Tibial nerve (tissue), 4 donors: ENCODE measurements around the gene NELFB. TPM values are rescaled to one million over a fixed set of nuclear protein-coding genes. Genes with fewer than 3 reads are reported as not detected.

ENCODE experiments used
- DNase-seq, 2 donors: peaks; one replicate each; pipeline ENCODE4 v3.0.0-alpha.2; 2019; ENCODE audit warnings: low spot score in 2 of 2
- H3K27ac ChIP-seq, 4 donors: fragments of 200-600 bp; sonication (generic) in 3 of 4; one replicate each; pipeline ENCODE4 v1.5.1; 2017 to 2019; ENCODE audit warnings: mild to moderate bottlenecking in 1 of 4
- H3K27me3 ChIP-seq, 2 donors: fragments of 200-600 bp; sonication (generic) in 1 of 2; one replicate each; pipeline versions ENCODE4 v1.5.1 to v1.6.0; 2017 to 2019
- H3K36me3 ChIP-seq, 3 donors: fragments of 200-600 bp; sonication (generic); one replicate each; pipeline ENCODE4 v1.5.1; 2018 to 2019
- H3K4me1 ChIP-seq, 4 donors: fragments of 200-600 bp; sonication (generic) in 3 of 4; one replicate each; pipeline ENCODE4 v1.5.1; 2017 to 2019
- H3K4me3 ChIP-seq, 4 donors: fragments of 200-600 bp; sonication (generic) in 3 of 4; one replicate each; pipeline ENCODE4 v1.5.1; 2017 to 2019; ENCODE audit warnings: mild to moderate bottlenecking in 1 of 4, moderate library complexity in 1 of 4
- H3K9me3 ChIP-seq, 4 donors: fragments of 200-600 bp; sonication (generic) in 3 of 4; one replicate each; pipeline ENCODE4 v1.5.1; 2017 to 2019
- EP300 ChIP-seq, 2 donors: sonication (generic); formaldehyde crosslinking; IDR thresholded peaks; one replicate each; pipeline ENCODE4 v1.6.1; 2017; ENCODE audit warnings: antibody characterized with exemption in 2 of 2, mild to moderate bottlenecking in 1 of 2
- POLR2A ChIP-seq, 2 donors: fragments of 450-650 bp; IDR thresholded peaks; one replicate each; pipeline ENCODE4 v1.6.1; 2017; ENCODE audit warnings: antibody characterized with exemption in 2 of 2, mild to moderate bottlenecking in 2 of 2, moderate library complexity in 2 of 2
- WGBS, 2 donors: methylation state at CpG; one replicate each; pipeline ENCODE4 v1.1.5; 2018; 5-methylcytosine and 5-hydroxymethylcytosine counted together
- total RNA-seq, 4 donors: library from RNA; depleted of rRNA; stranded (reverse); fragments of >200 nt; gene quantifications; one replicate each; pipeline ENCODE4 v1.1.0, GENCODE V29; 2016
- TF ChIP-seq, protein P1 (sequence below), 5 experiments: fragments of 200-600 bp in 3 of 5; fragments of 450-650 bp in 2 of 5; sonication (generic) in 3 of 5; IDR thresholded peaks; one replicate each; pipeline ENCODE4 v1.5.1; 2016 to 2019; ENCODE audit warnings: antibody characterized with exemption in 5 of 5, mild to moderate bottlenecking in 3 of 5, moderate library complexity in 2 of 5

Gene NELFB
- total RNA-seq, 4 donors from 2014 or later, result 29.7 to 52.0 (median 38.7) TPM

DNA sequence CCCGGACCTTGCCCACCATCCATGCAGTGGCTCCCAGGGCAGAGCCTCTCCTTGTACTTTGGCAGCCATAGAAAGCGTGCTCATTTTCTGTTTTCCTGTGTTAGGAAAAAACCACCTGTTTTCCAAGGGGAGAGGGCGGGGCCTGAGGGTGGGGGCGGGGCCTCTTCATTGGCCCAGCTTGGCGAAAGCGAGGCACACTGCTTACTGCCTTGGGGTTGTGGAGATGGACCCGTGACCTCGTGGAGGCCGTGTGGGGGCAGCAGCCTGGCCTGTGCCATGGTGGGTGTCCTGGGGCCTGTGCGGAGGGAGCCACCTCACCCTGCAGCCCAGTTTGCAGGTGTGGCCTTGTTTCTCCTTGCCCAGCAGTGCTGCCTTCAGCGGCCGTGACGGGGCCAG, 18.0 kb downstream of the NELFB start:
- Histone ChIP-seq H3K4me3 (no peak overlapping the region), H3K36me3 (peaks cover 3 to 60% (median 9%) of the 10 kb centered on the region in 3 donors), H3K4me1 (peaks cover 0 to 31% (median 20%) of the 10 kb centered on the region in 4 donors), H3K27ac (no peak overlapping the region), H3K9me3 (no peaks in the 10 kb centered on the region), H3K27me3 (peaks cover 0 to 30% of the 10 kb centered on the region in 2 donors)
- 81 to 88% methylated on average over 9 to 13 of the region's 13 CpGs for WGBS, 2 donors
- no peak for TF ChIP-seq EP300 (IDR thresholded peaks at IDR 0.05)
- TF ChIP-seq POLR2A (IDR thresholded peaks at IDR 0.05), result no peak
- TF ChIP-seq, protein P1, sequence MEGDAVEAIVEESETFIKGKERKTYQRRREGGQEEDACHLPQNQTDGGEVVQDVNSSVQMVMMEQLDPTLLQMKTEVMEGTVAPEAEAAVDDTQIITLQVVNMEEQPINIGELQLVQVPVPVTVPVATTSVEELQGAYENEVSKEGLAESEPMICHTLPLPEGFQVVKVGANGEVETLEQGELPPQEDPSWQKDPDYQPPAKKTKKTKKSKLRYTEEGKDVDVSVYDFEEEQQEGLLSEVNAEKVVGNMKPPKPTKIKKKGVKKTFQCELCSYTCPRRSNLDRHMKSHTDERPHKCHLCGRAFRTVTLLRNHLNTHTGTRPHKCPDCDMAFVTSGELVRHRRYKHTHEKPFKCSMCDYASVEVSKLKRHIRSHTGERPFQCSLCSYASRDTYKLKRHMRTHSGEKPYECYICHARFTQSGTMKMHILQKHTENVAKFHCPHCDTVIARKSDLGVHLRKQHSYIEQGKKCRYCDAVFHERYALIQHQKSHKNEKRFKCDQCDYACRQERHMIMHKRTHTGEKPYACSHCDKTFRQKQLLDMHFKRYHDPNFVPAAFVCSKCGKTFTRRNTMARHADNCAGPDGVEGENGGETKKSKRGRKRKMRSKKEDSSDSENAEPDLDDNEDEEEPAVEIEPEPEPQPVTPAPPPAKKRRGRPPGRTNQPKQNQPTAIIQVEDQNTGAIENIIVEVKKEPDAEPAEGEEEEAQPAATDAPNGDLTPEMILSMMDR (IDR thresholded peaks at IDR 0.05), result no peak
- no peak for DNase-seq

DNA sequence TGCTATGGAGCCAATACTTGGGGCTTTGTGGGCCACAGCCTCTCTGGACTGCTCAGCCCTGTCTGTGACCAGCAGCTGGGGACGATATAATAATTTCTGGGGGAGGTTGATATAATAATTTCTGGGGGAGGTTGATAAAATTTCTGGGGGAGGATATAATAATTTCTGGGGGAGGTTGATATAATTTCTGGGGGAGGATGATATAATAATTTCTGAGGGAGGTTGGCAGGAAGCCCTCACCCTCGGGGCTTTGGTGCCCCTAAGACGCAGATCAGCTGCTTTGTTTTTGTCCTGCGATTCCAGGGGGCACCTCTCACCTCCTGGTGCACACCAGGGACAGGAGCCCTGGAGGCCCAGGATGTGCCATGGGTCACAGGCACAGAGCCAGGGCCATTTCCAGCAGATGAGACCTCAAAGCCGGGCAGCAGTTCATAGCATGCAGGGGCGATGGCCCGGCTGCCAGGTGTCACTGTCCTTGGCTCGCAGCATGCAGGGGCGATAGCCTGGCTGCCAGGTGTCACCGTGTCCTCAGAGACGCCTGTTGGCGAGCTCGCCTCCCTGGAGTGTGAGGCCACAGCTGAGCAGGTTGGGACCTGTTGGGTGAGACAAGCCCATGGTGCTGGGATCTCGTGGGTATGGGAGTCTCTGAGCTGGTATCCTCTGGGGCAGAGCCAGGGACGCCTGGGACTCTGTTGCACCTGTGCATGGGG, 18.6 kb downstream of the NELFB start:
- Histone ChIP-seq H3K36me3 (peaks cover 3 to 55% (median 9%) of the 10 kb centered on the region in 3 donors), H3K27me3 (peaks cover 0 to 35% of the 10 kb centered on the region in 2 donors), H3K27ac (no peak overlapping the region), H3K4me3 (no peak overlapping the region), H3K4me1 (peaks cover 0 to 35% (median 20%) of the 10 kb centered on the region in 4 donors), H3K9me3 (peaks cover 0 to 4% (median 0%) of the 10 kb centered on the region in 4 donors)
- no peak for DNase-seq
- no peak for TF ChIP-seq POLR2A (IDR thresholded peaks at IDR 0.05)
- TF ChIP-seq, protein P1 (IDR thresholded peaks at IDR 0.05), result no peak
- TF ChIP-seq EP300 (IDR thresholded peaks at IDR 0.05), result no peak
- WGBS, 2 donors, result 73 to 80% methylated on average over 6 to 9 of the region's 15 CpGs

DNA sequence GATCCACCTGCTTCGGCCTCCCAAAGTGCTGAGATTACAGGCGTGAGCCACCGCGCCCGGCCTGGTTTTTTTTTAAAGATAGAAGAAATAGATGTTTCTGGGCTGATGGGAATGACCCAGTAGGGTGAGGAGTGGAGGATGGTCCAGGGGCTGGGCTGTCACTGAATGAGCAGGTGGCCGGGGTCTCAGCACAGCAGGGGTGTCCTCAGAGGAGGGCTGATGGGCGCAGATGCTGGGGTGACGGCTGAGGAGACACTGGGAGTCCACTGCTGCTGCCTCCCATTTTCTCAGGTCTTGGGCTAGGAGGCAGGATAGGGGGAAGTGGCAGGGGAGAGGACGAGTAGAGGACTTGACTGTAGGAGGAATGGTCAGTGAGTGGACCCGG, 20.1 kb downstream of the NELFB start:
- 85 to 88% methylated on average over 10 of the region's 10 CpGs for WGBS, 2 donors
- Histone ChIP-seq H3K9me3 (peaks cover 0 to 10% (median 0%) of the 10 kb centered on the region in 4 donors), H3K36me3 (peaks cover 3 to 55% (median 9%) of the 10 kb centered on the region in 3 donors), H3K4me3 (no peak overlapping the region), H3K27me3 (peaks cover 0 to 39% of the 10 kb centered on the region in 2 donors), H3K4me1 (peaks cover 0 to 36% (median 14%) of the 10 kb centered on the region in 4 donors), H3K27ac (no peak overlapping the region)
- TF ChIP-seq, protein P1 (IDR thresholded peaks at IDR 0.05), result no peak
- TF ChIP-seq POLR2A (IDR thresholded peaks at IDR 0.05) (no peak), EP300 (IDR thresholded peaks at IDR 0.05) (no peak)
- DNase-seq, result no peak

DNA sequence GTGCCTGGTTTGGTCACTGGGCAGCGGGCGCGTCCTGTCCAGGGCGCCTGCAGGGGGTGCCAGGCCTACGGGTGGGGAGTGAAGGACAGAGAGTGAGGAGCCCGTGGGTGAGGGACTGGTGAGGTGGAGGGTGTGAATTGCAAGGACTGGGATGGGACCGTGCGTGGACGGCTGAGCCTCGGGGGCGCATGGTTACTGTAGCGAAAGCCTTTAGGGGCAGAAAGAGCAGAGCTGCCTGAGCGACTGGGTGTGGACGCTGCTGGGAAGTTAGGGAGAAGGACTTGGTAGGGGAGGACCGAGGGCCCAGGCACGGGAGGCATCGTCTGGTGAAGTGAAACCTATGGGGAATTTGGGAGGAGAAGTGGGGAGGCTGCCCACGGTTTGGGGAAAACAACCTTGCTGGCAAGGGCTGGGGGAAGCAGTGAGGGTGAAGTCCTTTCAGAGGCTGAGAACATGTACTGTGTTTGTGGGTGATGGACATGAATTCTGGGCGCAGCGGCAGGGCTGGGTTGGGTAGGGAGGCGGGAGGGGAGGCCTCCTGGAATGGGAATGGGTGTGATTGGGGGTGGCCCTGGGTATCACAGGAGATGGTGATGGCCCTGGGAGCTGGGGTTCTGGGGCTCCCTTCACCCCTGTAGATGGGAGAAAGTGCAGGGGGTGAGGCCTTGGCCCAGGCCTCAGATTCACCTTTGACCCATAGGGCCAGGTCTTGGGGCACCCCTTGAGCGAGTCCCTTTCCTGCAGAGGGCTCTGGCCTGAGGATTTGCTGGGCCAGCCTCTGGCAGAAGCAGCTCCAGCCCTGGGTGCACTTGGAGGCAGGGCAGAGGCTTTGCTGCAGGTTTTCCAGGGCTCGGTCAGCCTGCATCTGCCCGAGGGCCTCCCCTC, 20.7 kb downstream of the NELFB start:
- peak overlapping the region in 3 of 4 donors; percentile 36 to 86 (median 84) for H3K27ac ChIP-seq
- WGBS, 2 donors, result 72 to 78% methylated on average over 21 to 22 of the region's 24 CpGs
- H3K27me3 ChIP-seq, result peaks cover 0 to 45% of the 10 kb centered on the region in 2 donors
- H3K9me3 ChIP-seq, result peaks cover 0 to 10% (median 0%) of the 10 kb centered on the region in 4 donors
- peaks cover 0 to 42% (median 15%) of the 10 kb centered on the region in 4 donors for H3K4me1 ChIP-seq
- no peak for TF ChIP-seq POLR2A (IDR thresholded peaks at IDR 0.05)
- TF ChIP-seq, protein P1 (IDR thresholded peaks at IDR 0.05), result no peak
- TF ChIP-seq EP300 (IDR thresholded peaks at IDR 0.05), result no peak
- peaks cover 3 to 50% (median 9%) of the 10 kb centered on the region in 3 donors for H3K36me3 ChIP-seq
- no peak for DNase-seq
- H3K4me3 ChIP-seq, result no peak overlapping the region
